Femur (tissue), 1 donor: ENCODE results near the gene DIABLO.
A peak's percentile ranks its signal among the peaks of the same experiment; 100 is the strongest.
"Not testable (repeated sequence)": the region's sequence is repeated elsewhere in the genome, so short reads cannot be mapped to it uniquely, and the experiment has no call there.

ENCODE experiments used
- DNase-seq: peaks from one replicate; pipeline ENCODE4 v3.0.0-alpha.2; 2017

DIABLO gene

GRCh38 chr12:122187466-122187865 lies 38.4 kb downstream of the DIABLO start:
- no peak for DNase-seq

- no peak for DNase-seq
Measured at GRCh38 chr12:122185494-122186082, 40.3 kb downstream of the DIABLO start.

GRCh38 chr12:122185079-122185478 lies 40.8 kb downstream of the DIABLO start:
- DNase-seq = no peak

- DNase-seq = no peak
Measured at GRCh38 chr12:122184517-122184916, 41.3 kb downstream of the DIABLO start.

- no peak for DNase-seq
Measured at GRCh38 chr12:122183588-122183940, 42.3 kb downstream of the DIABLO start.

- DNase-seq = peak; percentile 51
Measured at GRCh38 chr12:122182887-122183587, 42.8 kb downstream of the DIABLO start, which contains the start of gene LRRC43. TSS of gene LRRC43 (plus strand) at chr12:122183123. CDS start at chr12:122183145, 22 bp downstream.

- not testable (repeated sequence) for DNase-seq
Measured at GRCh38 chr12:122176473-122176872, 49.4 kb downstream of the DIABLO start.

GRCh38 chr12:122174155-122174845 lies 51.6 kb downstream of the DIABLO start, which contains the start of gene IL31:
TSS of gene IL31 (minus strand) at chr12:122174221. CDS start at chr12:122174172, 49 bp downstream.
- DNase-seq = no peak

GRCh38 chr12:122172262-122172939 lies 53.5 kb downstream of the DIABLO start:
- no peak for DNase-seq

GRCh38 chr12:122171399-122171798 lies 54.5 kb downstream of the DIABLO start:
- DNase-seq = no peak

GRCh38 chr12:122168492-122168891 lies 57.4 kb downstream of the DIABLO start:
- no peak for DNase-seq

GRCh38 chr12:122167356-122167925 lies 58.4 kb downstream of the DIABLO start:
- no peak for DNase-seq

- no peak for DNase-seq
Measured at GRCh38 chr12:122166422-122167349, 59.2 kb downstream of the DIABLO start.

- no peak for DNase-seq
Measured at GRCh38 chr12:122162976-122163375, 62.9 kb downstream of the DIABLO start.

- no peak for DNase-seq
Measured at GRCh38 chr12:122161682-122162081, 64.2 kb downstream of the DIABLO start.

- DNase-seq = no peak
Measured at GRCh38 chr12:122160761-122161160, 65.1 kb downstream of the DIABLO start.

GRCh38 chr12:122159882-122160281 lies 66.0 kb downstream of the DIABLO start:
- DNase-seq = no peak

- DNase-seq = no peak
Measured at GRCh38 chr12:122158700-122159285, 67.1 kb downstream of the DIABLO start.
